Activated CD8-positive, alpha-beta memory T cell treated with anti-CD3 and anti-CD28 coated beads, Interleukin-2, amount 50 U/mL, for 24 hours (primary cell): ENCODE results near the gene SAMD3.
"Not testable (repeated sequence)": the region's sequence is repeated elsewhere in the genome, so short reads cannot be mapped to it uniquely, and the experiment has no call there.

Experiments
- DNase-seq: peaks from one replicate; pipeline ENCODE4 v3.0.0-alpha.2; 2020; ENCODE audit errors: extremely low read depth

Gene SAMD3

DNA sequence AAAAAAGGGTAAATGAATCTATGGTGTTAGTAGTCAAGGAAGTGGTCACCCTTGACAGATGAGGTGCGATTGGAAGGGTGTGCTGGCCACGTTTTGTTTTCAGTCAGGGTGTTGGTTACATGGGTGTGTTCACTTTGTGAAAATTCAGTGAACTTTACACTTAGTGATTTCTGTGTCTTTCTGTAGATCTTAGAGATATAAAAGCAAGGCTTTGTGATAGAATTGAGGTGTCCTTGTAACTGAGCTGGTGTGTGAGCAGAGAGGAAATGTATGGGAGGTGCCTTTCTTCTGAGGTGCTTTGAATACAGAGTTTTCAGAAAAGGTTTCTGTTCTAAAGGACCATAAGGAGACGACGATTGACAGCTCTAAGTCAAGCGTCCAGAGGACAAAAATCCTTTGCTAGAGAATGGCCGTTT, 90.5 kb downstream of the SAMD3 start:
- peak; percentile 25 for DNase-seq

GRCh38 chr6:130129762-130130246, 92.9 kb downstream of the SAMD3 start:
- DNase-seq = no peak

GRCh38 chr6:130128326-130128725, 94.4 kb downstream of the SAMD3 start:
- no peak for DNase-seq

GRCh38 chr6:130127195-130127594, 95.6 kb downstream of the SAMD3 start:
- DNase-seq = no peak

DNA sequence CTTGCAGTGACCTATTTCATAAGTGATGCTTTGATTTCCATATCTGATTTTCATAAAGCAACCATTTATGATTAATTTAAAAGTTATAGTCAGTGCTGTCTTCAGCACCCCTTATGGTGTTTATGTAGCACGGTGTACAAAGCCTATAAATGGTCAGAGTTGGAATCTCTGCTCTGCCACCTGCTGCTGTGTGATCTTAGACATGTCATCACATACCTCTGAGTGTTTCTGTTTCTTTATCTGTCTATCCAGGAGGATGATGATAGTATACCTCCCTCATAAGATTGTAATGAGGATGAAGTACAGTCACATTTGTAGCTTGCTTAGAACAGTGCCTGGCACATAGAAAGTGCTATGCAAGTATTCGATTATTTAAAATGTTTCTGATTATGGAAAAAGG, 100.5 kb downstream of the SAMD3 start:
- DNase-seq = no peak

DNA sequence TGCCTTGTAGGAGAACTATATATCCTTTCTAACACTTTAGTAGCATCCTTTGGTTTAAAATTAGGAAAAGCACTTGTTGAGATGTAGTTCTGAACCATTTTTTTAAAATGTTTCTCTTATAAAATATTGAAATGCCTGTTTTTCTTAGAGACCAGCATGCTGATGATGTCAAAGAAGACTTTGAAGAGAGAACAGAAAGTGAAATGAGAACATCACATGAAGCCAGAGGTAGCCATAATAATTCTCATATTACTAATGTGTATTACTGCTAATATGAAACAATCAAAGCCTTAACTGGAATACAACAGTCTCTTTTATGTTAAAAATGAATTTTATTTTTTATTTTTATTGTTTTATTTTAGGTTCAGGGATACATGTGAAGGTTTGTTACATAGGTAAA, 102.0 kb downstream of the SAMD3 start:
- DNase-seq = no peak

DNA sequence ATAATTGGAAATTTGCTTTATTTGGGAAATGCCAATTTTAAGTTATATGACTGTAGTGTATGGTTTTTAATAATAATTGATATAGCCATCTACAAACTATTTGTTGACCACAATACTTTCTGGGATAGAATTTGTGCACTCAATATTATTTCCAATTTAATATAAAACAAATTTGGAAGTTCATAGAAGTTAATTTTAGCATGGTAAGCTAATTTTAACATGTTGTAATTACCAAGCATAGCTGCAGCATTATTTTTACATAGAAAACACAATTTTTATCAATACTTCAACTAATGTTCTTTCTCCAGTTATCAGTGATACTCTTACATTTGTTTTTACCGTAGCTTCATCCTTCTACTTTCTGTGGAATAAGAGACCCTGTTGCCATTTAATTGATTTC, 103.5 kb downstream of the SAMD3 start:
- no peak for DNase-seq

GRCh38 chr6:130118236-130118635, 104.5 kb downstream of the SAMD3 start:
- DNase-seq = no peak

- not testable (repeated sequence) for DNase-seq
These were observed 105.5 kb downstream of the SAMD3 start for GRCh38 chr6:130117187-130117701.

DNA sequence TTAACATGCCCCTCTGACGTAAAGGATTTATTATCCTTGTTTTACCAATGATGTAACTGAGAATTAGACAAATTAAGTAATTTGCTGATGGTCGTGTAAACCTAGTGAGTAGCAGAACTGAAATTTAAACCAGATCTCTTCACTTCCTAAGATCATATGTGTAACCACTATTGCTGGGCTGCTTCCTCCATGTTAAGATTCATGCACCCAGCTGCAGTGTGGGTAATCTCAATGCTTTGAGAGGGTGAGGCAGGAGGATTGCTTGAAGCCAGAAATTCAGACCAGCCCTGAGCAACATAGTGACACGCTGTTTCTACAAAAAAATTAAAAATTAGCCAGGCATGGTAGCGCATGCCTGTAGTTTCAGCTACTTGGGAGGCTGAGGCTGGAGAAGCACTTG, 106.5 kb downstream of the SAMD3 start:
- DNase-seq = no peak

GRCh38 chr6:130115036-130115435, 107.7 kb downstream of the SAMD3 start:
- DNase-seq = no peak

DNA sequence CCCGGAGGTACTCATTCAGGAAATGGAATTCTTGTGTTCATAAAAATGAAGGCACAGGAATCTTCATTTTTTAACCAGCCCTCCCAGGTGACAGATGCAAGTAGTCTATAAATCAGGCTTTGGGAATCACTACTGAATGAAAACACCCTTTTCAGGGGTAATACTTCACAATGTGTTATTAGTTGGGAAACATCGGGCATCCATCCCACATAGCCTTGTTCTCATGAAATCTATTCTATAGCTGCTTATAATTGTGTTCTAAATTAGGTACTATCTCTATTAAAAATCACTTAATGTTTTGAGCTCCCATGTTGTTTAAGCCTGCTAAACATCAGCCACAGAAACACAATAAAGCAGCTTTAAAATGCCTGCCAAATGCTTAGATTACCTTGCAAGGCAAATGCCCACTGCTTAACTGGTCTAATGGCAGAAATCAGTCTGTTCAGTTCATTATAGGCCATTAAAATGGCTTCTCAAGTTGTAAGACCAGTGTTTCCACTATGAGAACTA, 109.5 kb downstream of the SAMD3 start:
- DNase-seq = no peak

DNA sequence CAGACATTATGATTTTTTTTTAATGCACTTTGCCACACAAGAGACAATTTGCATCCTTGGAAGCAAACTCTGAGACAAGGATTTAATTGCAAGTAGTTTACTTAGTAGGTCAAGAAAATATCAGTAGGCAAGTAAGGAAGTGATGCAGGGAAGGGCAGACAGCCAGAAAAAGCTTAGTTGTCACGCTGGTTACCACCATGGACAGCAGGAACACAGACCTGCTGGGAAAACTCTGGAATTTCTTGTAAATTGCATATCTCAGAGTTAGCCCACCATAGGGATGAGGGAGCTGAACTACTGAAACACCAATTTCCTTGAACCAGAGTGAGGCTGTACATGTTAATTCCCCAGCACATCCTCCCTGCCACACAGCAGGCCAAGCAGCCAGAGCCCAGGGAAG, 111.7 kb downstream of the SAMD3 start:
- DNase-seq = no peak

- DNase-seq = no peak
These were observed 115.0 kb downstream of the SAMD3 start for GRCh38 chr6:130107710-130108109.

DNA sequence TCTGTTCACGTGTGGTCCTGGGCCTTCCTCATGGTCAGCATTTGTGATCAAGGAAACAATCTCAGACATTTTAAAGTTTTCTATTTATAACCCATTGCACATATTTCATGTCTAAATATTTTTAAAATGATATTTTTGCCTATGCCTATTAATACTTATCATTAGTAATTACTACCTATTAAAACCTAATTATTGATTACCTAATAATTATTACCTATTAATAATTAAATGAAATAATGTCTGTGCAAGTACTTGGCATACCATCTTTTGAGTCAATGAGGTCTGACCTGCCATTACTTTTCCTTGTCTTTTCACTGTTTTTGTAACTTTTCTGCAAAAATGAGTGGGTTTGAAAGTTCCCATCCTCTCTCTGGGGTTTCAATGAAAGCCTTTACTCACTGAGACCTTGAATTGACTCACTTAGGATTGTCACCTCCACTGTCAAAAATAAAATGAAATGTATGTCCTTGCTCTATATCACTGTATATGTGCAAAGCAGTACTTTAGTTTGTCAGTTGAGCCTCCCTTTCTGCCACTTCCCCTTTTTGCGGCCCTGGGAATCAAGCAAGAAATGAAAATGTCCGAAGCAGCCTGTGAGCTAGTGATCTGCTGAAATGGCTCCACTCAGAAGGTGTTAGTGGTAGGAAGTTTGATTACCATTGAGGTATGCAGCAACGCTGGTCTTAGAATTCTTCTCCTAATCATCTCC, 116.6 kb downstream of the SAMD3 start:
- no peak for DNase-seq

- DNase-seq = no peak
These were observed 123.6 kb downstream of the SAMD3 start for GRCh38 chr6:130099119-130099518.

DNA sequence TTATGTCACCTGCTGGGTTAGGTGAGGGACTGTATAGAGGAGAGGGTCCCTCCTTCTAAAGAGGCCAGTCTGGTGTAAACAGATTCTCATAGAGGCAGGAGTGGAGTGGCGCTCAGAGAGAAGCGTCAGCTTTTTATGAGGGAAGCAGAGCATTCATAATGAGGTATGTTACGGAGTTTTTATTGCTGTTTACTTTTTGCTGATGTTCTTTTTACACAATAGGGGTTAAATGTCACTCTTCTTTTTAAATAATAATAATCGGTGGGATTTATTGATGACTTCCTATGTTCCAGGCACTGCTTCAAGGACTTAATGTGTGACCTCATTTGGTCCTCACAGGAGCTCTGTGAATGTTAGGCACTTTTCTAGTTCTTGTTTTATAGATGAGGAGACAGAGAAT, 124.4 kb downstream of the SAMD3 start:
- DNase-seq = no peak
